Body of pancreas (tissue), 4 donors: ENCODE results near the gene UBALD2.

ENCODE experiments used
- POLR2A ChIP-seq, 3 donors: fragments of 450-650 bp; IDR thresholded peaks; one replicate each; pipeline ENCODE4 v1.6.1; 2016; ENCODE audit warnings: antibody characterized with exemption in 3 of 3, mild to moderate bottlenecking in 2 of 3
- TF ChIP-seq, protein P1 (sequence below), 7 experiments: fragments of 450-650 bp in 4 of 7; fragments of 200-600 bp in 3 of 7; sonication (generic) in 3 of 7; IDR thresholded peaks; one replicate each; pipeline ENCODE4 v1.5.1; 2016 to 2019; ENCODE audit warnings: antibody characterized with exemption in 7 of 7

DNA sequence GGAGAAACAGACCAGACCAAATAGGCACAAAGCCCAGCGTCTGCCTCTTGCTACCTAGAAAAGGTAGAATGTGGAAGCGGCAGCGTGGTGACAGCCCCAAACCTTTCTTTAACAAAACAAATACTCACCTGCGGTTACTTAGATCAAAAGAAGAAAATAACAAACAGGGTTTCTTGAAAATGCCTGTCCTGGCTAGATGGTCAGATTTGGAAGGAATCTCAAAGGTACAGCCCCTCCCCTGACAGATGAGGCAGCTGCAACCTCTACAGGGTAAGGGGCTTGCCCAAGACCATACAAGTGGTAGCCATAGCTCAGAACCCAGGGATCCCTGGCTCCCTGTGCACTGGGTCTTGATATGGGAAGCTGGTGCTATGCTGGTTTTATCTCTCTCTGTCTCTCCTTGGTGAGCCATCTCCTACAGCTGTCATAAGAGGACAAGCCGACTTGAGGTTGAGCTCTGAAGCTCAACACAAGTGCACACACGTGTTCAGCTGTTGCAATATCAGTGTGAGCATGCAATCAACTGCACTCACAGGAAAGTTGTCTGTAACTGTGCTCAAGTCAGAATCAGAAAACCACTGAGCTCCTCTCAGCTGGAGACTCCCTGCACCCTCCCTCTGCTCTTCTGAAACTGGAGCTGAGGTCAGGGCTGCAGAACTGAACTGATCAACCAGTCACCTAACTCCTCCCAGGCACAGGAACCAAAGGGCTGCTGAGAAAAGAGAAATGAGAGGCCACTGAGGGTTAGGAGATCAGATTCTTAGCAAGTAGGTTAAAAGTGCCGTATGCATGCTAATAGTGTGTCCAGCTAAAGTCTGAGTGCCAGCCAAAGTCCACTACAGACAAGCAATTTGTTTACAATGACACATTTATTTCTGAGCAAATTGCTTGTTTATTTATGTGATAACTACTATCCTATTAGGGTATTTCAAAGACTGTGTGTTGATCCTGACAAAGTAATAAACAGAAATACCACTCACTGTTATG lies 18.8 kb upstream of the UBALD2 start:
- TF ChIP-seq, protein P1, sequence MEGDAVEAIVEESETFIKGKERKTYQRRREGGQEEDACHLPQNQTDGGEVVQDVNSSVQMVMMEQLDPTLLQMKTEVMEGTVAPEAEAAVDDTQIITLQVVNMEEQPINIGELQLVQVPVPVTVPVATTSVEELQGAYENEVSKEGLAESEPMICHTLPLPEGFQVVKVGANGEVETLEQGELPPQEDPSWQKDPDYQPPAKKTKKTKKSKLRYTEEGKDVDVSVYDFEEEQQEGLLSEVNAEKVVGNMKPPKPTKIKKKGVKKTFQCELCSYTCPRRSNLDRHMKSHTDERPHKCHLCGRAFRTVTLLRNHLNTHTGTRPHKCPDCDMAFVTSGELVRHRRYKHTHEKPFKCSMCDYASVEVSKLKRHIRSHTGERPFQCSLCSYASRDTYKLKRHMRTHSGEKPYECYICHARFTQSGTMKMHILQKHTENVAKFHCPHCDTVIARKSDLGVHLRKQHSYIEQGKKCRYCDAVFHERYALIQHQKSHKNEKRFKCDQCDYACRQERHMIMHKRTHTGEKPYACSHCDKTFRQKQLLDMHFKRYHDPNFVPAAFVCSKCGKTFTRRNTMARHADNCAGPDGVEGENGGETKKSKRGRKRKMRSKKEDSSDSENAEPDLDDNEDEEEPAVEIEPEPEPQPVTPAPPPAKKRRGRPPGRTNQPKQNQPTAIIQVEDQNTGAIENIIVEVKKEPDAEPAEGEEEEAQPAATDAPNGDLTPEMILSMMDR (IDR thresholded peaks at IDR 0.05): no peak
- TF ChIP-seq POLR2A (IDR thresholded peaks at IDR 0.05): no peak
